Calu3 (cell line): ENCODE results near the gene SHC2. TPM values are rescaled to one million over a fixed set of nuclear protein-coding genes. Genes with fewer than 3 reads are reported as not detected.

Experiments
- BruUV-seq: library from RNA; stranded (reverse); fragments of 400-500 nt; replicated peaks from 2 replicates; lab custom pipeline; 2021; lab: Mats Ljungman, UMichigan
- CTCF ChIA-PET: fragments of 300-600 bp; sonication (Branson Sonifier 250); formaldehyde crosslinking; loops from one replicate; lab custom pipeline; 2022; ENCODE audit warnings: antibody characterized with exemption; lab: Charles Lee
- DNase-seq: peaks from one replicate; pipeline ENCODE4 v3.0.0; 2022
- H3K27ac Mint-ChIP-seq: one replicate; pipeline ENCODE4 v1.8.0; 2022; ENCODE audit warnings: mixed read lengths; ENCODE audit not compliant: unreplicated experiment
- H3K27me3 Mint-ChIP-seq: one replicate; pipeline ENCODE4 v1.8.0; 2022; ENCODE audit warnings: mixed read lengths; ENCODE audit not compliant: unreplicated experiment
- H3K36me3 Mint-ChIP-seq: one replicate; pipeline ENCODE4 v1.8.0; 2022; ENCODE audit warnings: mild to moderate bottlenecking, moderate library complexity, mixed read lengths; ENCODE audit not compliant: insufficient read depth, unreplicated experiment
- H3K4me1 Mint-ChIP-seq: one replicate; pipeline ENCODE4 v1.8.0; 2022; ENCODE audit warnings: mild to moderate bottlenecking, low read depth, mixed read lengths; ENCODE audit not compliant: unreplicated experiment
- H3K4me3 Mint-ChIP-seq: one replicate; pipeline ENCODE4 v1.8.0; 2022; ENCODE audit warnings: mild to moderate bottlenecking, low read depth, moderate library complexity, mixed read lengths; ENCODE audit not compliant: unreplicated experiment
- H3K9me3 Mint-ChIP-seq: one replicate; pipeline ENCODE4 v1.8.0; 2022; ENCODE audit warnings: low read depth, mixed read lengths; ENCODE audit not compliant: unreplicated experiment
- CTCF ChIP-seq: fragments of 200-600 bp; IDR thresholded peaks from one replicate; pipeline ENCODE4 v1.8.0; 2022; ENCODE audit warnings: antibody characterized with exemption; ENCODE audit not compliant: unreplicated experiment
- intact Hi-C: fragments of 100-400 bp; cut with micrococcal nuclease; formaldehyde crosslinking; loops from one replicate; pipeline ENCODE4 v1.10.0; 2022; ENCODE audit not compliant: unreplicated experiment
- total RNA-seq: library from RNA; stranded (reverse); gene quantifications from 2 replicates; pipeline ENCODE4 v1.2.3, GENCODE V29; 2022

SHC2 gene
- total RNA-seq, 1 experiment from 2014 or later: 8.4 TPM

- Mint-ChIP-seq H3K27ac (no peak overlapping the region), H3K27me3 (no peaks in the 10 kb centered on the region), H3K36me3 (peaks cover 3% of the 10 kb centered on the region), H3K4me1 (no peaks in the 10 kb centered on the region), H3K9me3 (peaks cover 4% of the 10 kb centered on the region), H3K4me3 (no peak overlapping the region)
- BruUV-seq: no TSS peak
- DNase-seq: no peak
- intact Hi-C loops: no loop called here
- no peak for TF ChIP-seq CTCF
- CTCF ChIA-PET: no interaction called here
Measured at GRCh38 chr19:438416-438958, 22.3 kb downstream of the SHC2 start.

- no peak for TF ChIP-seq CTCF
- H3K4me3 Mint-ChIP-seq: no peak overlapping the region
Measured at GRCh38 chr19:437041-437440, 23.8 kb downstream of the SHC2 start.

GRCh38 chr19:436413-436950, 24.4 kb downstream of the SHC2 start:
- no peaks in the 10 kb centered on the region for H3K4me1 Mint-ChIP-seq
- H3K9me3 Mint-ChIP-seq: no peaks in the 10 kb centered on the region
- no peaks in the 10 kb centered on the region for H3K27me3 Mint-ChIP-seq
- DNase-seq: no peak
- no peak for TF ChIP-seq CTCF
- BruUV-seq: no TSS peak
- H3K36me3 Mint-ChIP-seq: peaks cover 3% of the 10 kb centered on the region
- CTCF ChIA-PET: no interaction called here
- H3K27ac Mint-ChIP-seq: no peak overlapping the region
- no peak overlapping the region for H3K4me3 Mint-ChIP-seq
- intact Hi-C loops: no loop called here

More at GRCh38 chr19:437041-437440, 23.8 kb downstream of the SHC2 start:
- Mint-ChIP-seq H3K9me3 (peaks cover 4% of the 10 kb centered on the region), H3K4me1 (no peaks in the 10 kb centered on the region), H3K36me3 (peaks cover 3% of the 10 kb centered on the region), H3K27ac (no peak overlapping the region), H3K27me3 (no peaks in the 10 kb centered on the region)
- no peak for DNase-seq
- intact Hi-C loops: no loop called here
- CTCF ChIA-PET: no interaction called here
- BruUV-seq: no TSS peak

GRCh38 chr19:435707-436412, 25.0 kb downstream of the SHC2 start:
- no peak overlapping the region for H3K27ac Mint-ChIP-seq
- no peak for DNase-seq
- TF ChIP-seq CTCF: no peak
- intact Hi-C loops: no loop called here
- H3K4me1 Mint-ChIP-seq: no peaks in the 10 kb centered on the region
- H3K4me3 Mint-ChIP-seq: no peak overlapping the region
- H3K9me3 Mint-ChIP-seq: peaks cover 3% of the 10 kb centered on the region
- CTCF ChIA-PET: no interaction called here
- BruUV-seq: no TSS peak
- H3K27me3 Mint-ChIP-seq: no peaks in the 10 kb centered on the region
- H3K36me3 Mint-ChIP-seq: peaks cover 3% of the 10 kb centered on the region
